GM18861 (cell line): Measurements from ENCODE around the gene DNASE1L3.
"Not testable (repeated sequence)": the region's sequence is repeated elsewhere in the genome, so short reads cannot be mapped to it uniquely, and the experiment has no call there.

ENCODE experiments used
- ATAC-seq: cut with Tn5 transposase; IDR thresholded peaks from one replicate; pipeline ENCODE4 v1.9.1; 2021; ENCODE audit not compliant: unreplicated experiment

DNASE1L3 gene

DNA sequence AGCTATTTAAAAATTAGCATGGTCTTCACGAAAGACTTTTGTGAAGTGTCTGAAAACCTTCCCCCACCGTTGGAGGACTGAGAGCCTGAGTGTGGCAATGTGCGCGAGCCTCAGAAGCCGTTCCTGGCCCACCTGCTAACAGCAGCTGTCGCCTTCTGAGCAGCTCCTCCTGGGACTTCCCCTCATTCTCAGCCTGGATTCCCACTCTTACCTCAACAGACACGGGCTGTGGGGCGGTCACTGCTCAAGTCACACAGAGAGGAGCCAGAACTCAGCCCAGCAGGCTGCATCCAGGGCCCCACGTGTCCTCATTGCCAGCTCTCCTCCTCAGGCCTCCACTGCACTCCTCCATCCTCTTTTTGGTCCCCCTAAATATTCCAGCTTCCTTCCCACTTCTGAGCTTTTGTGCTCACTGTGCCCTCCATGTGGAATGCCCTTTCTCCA is 7.8 kb downstream of the DNASE1L3 start:
- no peak for ATAC-seq

DNA sequence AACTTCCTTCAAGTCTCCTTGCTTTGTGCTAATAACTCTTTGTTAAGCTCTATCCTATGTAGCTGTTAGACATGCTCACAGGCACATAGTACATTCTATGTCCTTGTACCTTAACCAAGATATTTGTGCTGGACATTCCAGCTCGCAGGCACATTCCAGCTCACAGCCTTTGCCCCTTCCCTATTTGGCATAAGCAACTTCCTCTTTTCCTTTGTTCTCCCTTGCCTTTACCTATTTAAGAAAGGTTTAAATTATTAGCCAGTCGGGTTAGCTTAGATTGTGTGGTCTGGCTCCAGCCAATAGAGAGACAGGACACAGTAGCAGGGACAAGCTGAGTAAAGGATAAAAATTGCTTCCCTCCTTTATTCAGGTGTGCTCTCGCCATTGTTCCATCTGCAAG is 9.3 kb downstream of the DNASE1L3 start:
- not testable (repeated sequence) for ATAC-seq

DNA sequence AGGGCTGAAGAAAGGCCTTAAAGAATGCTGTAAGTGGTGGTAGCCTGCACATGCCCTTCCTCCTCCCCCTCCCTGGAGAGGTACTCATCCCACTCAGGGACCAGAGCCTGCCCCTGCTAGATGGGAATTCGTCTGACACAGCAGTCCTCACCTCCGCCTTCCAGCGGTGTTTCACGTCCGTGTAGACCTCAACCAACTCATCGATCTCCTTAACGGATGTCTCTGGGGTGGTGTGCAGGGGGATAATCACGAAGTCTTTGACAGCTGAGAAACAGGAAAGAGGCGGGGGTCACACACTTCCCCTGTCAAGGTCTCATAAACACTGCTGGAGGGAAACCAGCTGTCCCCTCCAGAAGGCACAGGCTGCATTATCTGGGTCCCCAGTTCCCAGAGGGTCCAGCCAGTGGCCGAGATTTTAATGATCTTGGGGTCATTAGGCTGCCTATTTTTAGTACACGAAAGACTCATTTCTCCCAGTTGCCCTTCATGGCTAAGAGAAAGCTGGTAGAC is 9.9 kb downstream of the DNASE1L3 start:
- no peak for ATAC-seq

- ATAC-seq, result no peak
Observed at GRCh38 chr3:58200121-58200709, 10.6 kb downstream of the DNASE1L3 start.

- ATAC-seq, result no peak
Observed at GRCh38 chr3:58198804-58199203, 12.0 kb downstream of the DNASE1L3 start.

DNA sequence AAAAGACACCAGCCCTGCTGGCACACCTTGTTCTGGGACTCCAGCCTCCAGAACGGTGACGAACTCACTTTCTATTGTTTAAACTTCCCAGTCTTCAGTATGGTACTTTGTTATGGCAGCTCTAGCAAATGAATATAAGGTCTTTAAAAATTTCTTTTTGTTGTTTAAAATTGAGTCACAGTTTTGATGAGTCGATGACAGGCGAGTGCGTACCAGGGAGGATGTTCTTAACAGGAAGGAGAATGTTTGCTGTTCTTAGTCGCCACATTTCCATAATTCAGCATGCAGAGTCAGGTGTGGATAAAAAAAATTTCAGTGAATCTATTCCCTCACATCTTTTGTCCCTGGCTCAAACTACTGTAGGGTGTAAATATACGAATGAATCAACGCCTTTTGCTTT is 12.4 kb downstream of the DNASE1L3 start:
- ATAC-seq, result no peak

DNA sequence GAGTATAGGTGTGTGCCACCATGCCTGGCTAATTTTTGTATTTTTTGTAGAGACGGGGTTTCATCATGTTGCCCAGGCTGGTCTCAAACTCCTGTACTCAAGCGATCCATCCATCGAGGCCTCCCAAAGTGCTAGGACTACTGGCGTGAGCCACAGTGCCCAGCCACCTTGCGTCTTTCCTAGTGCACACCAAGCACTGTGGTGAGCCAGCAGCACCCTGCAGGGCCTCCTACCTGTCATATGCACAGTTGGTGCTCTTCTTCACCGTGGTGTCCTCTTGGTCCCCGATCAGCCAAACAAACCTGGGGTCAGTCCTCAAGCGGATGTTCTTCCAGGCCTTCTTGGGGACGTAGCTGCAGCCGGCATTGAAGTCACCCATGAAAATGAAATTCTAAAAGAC is 13.2 kb downstream of the DNASE1L3 start:
- ATAC-seq, result no peak

DNA sequence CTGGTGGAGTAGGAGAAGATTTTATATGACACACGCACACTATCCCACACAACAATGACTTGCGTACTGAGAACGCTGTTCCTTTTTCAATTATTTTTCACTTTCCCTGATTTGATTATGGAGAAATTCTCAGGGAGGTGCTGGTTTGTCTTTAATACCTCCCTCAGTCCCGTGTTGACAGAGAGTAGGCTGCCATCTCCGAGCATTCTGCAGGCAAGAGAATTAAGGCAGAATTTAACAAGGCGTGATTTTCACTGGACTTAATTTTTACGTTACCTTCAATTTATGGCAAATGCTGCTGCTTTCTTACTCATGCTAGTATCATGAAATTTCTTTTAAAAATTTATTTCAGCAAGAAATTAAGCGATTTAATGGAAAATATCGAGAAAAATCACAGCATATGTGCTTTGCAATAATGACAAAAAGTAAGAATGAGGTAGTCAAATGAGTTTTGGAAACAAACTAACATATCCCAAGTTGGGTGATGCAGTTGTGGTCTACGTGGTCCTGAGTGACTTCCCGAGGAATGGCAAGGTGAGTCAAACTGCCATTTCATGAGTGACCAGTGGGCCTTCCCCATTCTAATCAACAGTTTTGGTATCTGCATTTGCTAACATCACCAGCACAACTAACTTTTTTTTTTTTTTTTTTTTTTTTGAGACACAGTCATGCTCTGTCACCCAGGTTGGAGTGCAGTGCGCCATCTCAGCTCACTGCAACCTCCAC is 16.9 kb downstream of the DNASE1L3 start:
- ATAC-seq, result no peak

GRCh38 chr3:58192069-58192468 is 18.7 kb downstream of the DNASE1L3 start:
- no peak for ATAC-seq

DNA sequence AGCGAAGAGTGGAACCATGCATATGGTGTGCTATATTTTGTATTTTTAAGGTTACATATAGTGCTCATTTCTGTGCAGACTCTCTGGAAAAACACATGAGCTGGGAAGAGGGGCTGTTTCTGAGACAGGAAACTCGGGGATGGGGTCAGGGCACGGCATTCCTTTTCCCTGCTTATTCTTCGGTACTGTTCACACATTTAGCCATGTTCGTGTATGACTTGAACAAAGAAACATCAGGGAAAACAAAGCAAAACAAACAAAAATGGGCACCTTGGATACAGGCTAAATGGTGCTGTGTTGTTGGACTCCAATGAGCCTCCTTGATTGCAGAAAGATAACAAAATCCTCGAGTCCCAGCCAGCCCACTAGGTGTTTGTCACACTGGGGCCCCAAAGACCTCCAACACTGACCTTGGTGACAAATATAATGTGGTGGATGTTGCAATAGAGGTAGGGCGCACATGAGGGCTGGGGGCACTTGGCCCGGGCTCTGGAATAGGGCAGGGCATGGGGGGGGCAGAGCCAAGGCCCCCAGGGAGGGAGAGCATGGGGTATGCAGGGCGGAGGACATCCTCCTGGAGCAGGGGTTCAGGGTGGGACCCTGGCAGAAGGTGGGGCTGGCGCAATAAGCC is 19.3 kb downstream of the DNASE1L3 start:
- ATAC-seq, result no peak

DNA sequence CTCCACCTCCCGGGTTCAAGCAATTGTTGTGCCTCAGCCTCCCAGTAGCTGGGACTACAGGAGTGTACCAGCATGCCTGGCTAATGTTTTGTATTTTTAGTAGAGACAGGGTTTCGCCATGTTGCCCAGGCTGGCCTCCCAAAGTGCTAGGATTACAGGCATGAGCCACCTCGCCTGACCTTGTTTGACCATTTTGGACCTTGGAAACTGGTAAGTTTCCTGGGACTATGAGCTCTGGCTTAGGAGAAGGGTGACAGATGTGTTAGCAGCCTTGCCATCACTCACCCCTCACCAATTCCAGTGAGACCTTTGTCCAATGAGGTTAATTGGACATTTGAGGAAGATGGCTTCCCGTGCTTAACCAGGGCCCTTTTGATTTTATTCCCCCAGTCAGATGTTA is 19.9 kb downstream of the DNASE1L3 start:
- ATAC-seq, result no peak

DNA sequence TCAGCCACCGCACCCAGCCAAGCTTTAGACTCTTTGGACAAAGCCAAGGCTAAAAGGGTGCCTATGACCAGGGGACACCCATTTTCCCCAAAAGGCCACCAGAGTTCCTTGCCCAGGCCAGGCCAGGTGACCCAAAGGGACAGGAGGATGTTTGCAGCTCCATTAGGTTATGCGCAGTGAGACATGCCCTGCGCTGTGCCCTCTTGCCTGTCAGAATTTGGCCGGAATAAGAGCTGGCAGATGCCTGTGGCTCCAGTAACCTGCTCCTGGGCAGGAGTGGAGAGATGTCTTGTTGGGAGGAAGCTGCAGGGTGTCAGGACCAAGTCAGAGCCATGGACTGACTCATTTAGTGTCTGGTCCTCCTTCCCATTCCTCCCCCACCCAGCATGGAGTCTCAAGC is 20.5 kb downstream of the DNASE1L3 start:
- ATAC-seq, result no peak

DNA sequence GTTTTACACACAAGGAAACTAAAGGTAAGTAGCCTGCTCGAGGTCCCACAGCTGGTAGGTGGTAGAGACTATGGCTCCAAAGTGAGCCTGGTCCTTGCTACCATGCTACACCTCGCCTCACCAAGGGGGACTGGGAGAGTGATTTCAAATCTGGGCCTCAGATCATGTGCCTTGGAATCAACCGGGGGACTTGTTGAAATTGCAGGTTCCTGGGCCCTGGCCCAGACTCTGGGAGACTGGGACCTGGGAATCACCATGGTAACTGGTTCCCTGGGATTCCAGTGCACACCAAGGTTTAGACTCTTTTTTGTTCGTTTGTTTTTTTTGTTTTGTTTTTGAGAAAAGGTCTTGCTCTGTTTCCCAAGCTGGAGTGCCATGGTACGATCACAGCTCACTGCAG is 21.1 kb downstream of the DNASE1L3 start:
- ATAC-seq, result no peak

- no peak for ATAC-seq
Observed at GRCh38 chr3:58188921-58189451, 21.8 kb downstream of the DNASE1L3 start.

DNA sequence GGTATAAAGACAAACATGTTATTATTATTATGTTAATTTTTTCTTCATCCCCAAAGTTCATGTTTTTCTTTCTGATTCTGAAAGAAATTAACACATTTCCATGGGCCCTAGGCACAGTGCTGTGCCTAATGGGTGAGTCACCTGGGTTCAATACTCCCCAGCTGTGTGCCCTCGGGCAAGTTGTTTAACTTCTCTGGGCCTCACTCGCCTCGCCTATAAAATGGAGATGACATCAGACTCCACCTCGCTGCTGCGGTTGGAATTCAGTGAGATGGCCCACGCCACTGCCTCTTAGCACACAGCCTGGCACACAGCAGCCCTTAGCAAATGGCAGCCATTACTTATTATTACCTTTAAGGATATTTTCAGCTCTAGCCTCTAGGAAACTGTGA is 22.6 kb downstream of the DNASE1L3 start:
- ATAC-seq, result no peak

- ATAC-seq, result no peak
Observed at GRCh38 chr3:58184982-58185360, 25.8 kb downstream of the DNASE1L3 start.

DNA sequence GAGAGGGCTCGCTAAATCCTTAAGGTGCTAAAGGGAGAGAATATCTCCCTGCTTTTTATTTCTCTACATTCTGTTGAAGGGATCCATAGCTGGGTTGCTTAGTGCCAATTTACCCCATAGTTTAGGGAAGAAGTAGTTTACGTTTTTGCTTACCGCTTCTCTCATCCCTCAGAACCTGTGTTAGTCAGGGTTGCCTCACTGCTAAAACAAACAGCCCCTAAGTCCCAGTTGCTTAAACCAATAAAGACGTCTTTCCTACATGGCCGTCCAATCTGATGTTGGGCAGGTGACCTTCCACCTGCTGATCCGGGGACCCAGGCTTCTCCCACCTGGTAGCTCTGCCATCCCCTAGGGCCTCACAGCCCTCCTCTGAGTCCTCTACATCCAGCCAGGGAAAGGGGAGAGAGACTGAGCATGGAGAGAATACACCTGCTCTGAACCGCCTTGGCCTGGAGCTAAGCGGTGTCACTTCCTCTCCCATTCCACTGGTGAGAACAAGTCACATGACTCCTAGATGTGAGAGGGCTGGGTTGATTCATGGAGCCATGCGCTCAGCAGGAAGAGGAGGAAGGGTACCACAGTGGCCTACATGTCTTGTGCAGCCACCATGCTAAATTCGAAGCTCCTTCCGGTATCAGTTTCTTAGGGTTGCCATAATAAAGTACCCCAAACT is 26.3 kb downstream of the DNASE1L3 start:
- no peak for ATAC-seq

DNA sequence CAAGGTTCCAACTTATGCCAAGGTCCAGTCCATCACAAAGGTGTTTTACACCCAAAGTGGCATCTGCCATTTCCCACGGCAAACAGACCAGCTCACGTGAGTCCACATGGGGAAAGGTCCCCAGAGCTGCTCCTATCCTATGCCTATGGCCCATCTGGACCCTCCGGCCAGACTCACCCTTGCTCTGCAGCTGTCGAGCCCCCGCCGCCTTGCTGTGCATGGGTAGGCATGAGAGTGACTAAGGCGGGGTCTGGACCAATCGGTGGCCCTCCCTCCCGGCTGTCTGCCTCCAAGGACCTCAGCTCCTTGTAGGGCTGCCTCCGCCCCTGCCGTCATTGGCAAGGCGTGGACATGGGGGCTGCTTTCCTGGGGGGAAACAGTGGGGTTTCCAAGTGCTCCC is 26.9 kb downstream of the DNASE1L3 start:
- ATAC-seq, result no peak

GRCh38 chr3:58183221-58183620 is 27.6 kb downstream of the DNASE1L3 start:
- no peak for ATAC-seq

GRCh38 chr3:58180940-58181587 is 29.7 kb downstream of the DNASE1L3 start:
- ATAC-seq, result no peak
